A673 (cell line): ENCODE data around the gene RNF40. TPM values are rescaled to one million over a fixed set of nuclear protein-coding genes. Genes with fewer than 3 reads are reported as not detected.
"Not testable (repeated sequence)": the region's sequence is repeated elsewhere in the genome, so short reads cannot be mapped to it uniquely, and the experiment has no call there.

Source experiments
- BruUV-seq: library from RNA; stranded (reverse); fragments of 400-500 nt; replicated peaks from 2 replicates; lab custom pipeline; 2021; lab: Mats Ljungman, UMichigan
- CTCF ChIA-PET: fragments of 300-600 bp; sonication (Branson Sonifier 250); formaldehyde crosslinking; loops from one replicate; lab custom pipeline; 2022; ENCODE audit warnings: antibody characterized with exemption; lab: Charles Lee
- POLR2A ChIA-PET: fragments of 300-600 bp; sonication (Branson Sonifier 250); formaldehyde crosslinking; loops from one replicate; lab custom pipeline; 2022; ENCODE audit warnings: antibody characterized with exemption; ENCODE audit not compliant: low non-redundant PET; lab: Charles Lee
- DNase-seq: peaks from one replicate; pipeline ENCODE4 v3.0.0-alpha.2; 2015; ENCODE audit warnings: low spot score
- H3K27ac ChIP-seq: fragments of 200-600 bp; sonication (generic); 2 replicates; pipeline ENCODE4 v1.5.1; 2016; ENCODE audit warnings: mixed run types, low read depth, mild to moderate bottlenecking, mixed read lengths, antibody characterized with exemption, low read length; ENCODE audit not compliant: poor library complexity, severe bottlenecking
- H3K27me3 ChIP-seq: fragments of 200-600 bp; sonication (generic); replicated peaks from 2 replicates; pipeline ENCODE4 v1.6.1; 2017; ENCODE audit warnings: mixed run types, low read depth, mild to moderate bottlenecking, mixed read lengths, antibody characterized with exemption, low read length; ENCODE audit not compliant: insufficient read depth, poor library complexity
- H3K36me3 ChIP-seq: fragments of 200-600 bp; sonication (generic); 2 replicates; pipeline ENCODE4 v1.6.1; 2016; ENCODE audit warnings: mixed run types, mild to moderate bottlenecking, mixed read lengths, antibody characterized with exemption, low read length; ENCODE audit not compliant: insufficient read depth, poor library complexity, severe bottlenecking
- H3K4me1 ChIP-seq: fragments of 200-600 bp; sonication (generic); 2 replicates; pipeline ENCODE4 v1.6.1; 2017; ENCODE audit warnings: mixed run types, mild to moderate bottlenecking, mixed read lengths, antibody characterized with exemption, low read length; ENCODE audit not compliant: insufficient read depth, poor library complexity, severe bottlenecking
- H3K4me3 ChIP-seq: fragments of 200-600 bp; sonication (generic); 2 replicates; pipeline ENCODE4 v1.5.1; 2016; ENCODE audit warnings: low read depth, mixed run types, mild to moderate bottlenecking, mixed read lengths, low read length; ENCODE audit not compliant: poor library complexity, severe bottlenecking
- H3K9me3 ChIP-seq: fragments of 200-600 bp; sonication (generic); 2 replicates; pipeline ENCODE4 v1.6.1; 2016; ENCODE audit warnings: mixed run types, low read depth, mild to moderate bottlenecking, mixed read lengths, antibody characterized with exemption, low read length; ENCODE audit not compliant: poor library complexity, severe bottlenecking
- CTCF ChIP-seq: fragments of 300-800, 200-600 bp; sonication (generic); conservative IDR thresholded peaks from 2 replicates; pipeline ENCODE4 v1.5.1; 2017; ENCODE audit warnings: low read depth, mild to moderate bottlenecking, antibody characterized with exemption, low read length, moderate library complexity, mixed read lengths
- EZH2 ChIP-seq: fragments of 200-600 bp; sonication (generic); IDR thresholded peaks from 2 replicates; pipeline ENCODE4 v1.6.1; 2017; ENCODE audit warnings: borderline replicate concordance, low read depth, mild to moderate bottlenecking, mixed read lengths, antibody characterized with exemption, low read length; ENCODE audit not compliant: poor library complexity, severe bottlenecking
- intact Hi-C: fragments of 100-400 bp; cut with micrococcal nuclease; formaldehyde crosslinking; loops from one replicate; pipeline ENCODE4 v1.10.0; 2022; ENCODE audit not compliant: unreplicated experiment
- total RNA-seq: library from RNA; stranded (reverse); gene quantifications from 2 replicates; pipeline ENCODE4 v1.2.3, GENCODE V29; 2021

The RNF40 gene
- total RNA-seq, 1 experiment from 2014 or later = 132 TPM

GRCh38 chr16:30813821-30814189 lies 51.7 kb downstream of the RNF40 start:
- intact Hi-C loops = loop anchor here (2.0 kb wide), 1 partner anchor 61 kb away; no protein-coding TSS in a partner anchor
- CTCF ChIA-PET = interaction anchor here (1.2 to 1.9 kb wide), 3 partner anchors 9 to 304 kb away, joined by 3 to 19 read pairs (median 7); partner anchors contain the start of gene KAT8
- Histone ChIP-seq H3K9me3 (no peaks in the 10 kb centered on the region), H3K4me3 (peak overlapping the region; percentile 53), H3K36me3 (no peaks in the 10 kb centered on the region), H3K27me3 (no peaks in the 10 kb centered on the region), H3K27ac (peak overlapping the region; percentile 64), H3K4me1 (peaks cover 5% of the 10 kb centered on the region)
- BruUV-seq = no TSS peak
- TF ChIP-seq CTCF (no peak), EZH2 (no peak)
- POLR2A ChIA-PET = interaction anchor here (0.6 kb wide), 1 partner anchor 8 kb away, joined by 3 read pairs; no protein-coding TSS in a partner anchor
- DNase-seq = no peak

GRCh38 chr16:30816769-30817168 lies 54.6 kb downstream of the RNF40 start:
- no peak for DNase-seq
- H3K27ac ChIP-seq = no peak overlapping the region
- peaks cover 5% of the 10 kb centered on the region for H3K4me1 ChIP-seq
- H3K36me3 ChIP-seq = no peaks in the 10 kb centered on the region
- CTCF ChIA-PET = no interaction called here
- TF ChIP-seq EZH2 = no peak
- no peak for TF ChIP-seq CTCF
- no TSS peak for BruUV-seq
- intact Hi-C loops = no loop called here
- H3K9me3 ChIP-seq = no peaks in the 10 kb centered on the region
- H3K27me3 ChIP-seq = no peaks in the 10 kb centered on the region
- POLR2A ChIA-PET = no interaction called here
- H3K4me3 ChIP-seq = no peak overlapping the region

- no peak overlapping the region for H3K27ac ChIP-seq
- no peaks in the 10 kb centered on the region for H3K27me3 ChIP-seq
- TF ChIP-seq EZH2 = no peak
- TF ChIP-seq CTCF = no peak
- H3K4me1 ChIP-seq = no peaks in the 10 kb centered on the region
- ChIA-PET POLR2A (no interaction called here), CTCF (no interaction called here)
- H3K9me3 ChIP-seq = no peaks in the 10 kb centered on the region
- no peak for DNase-seq
- no TSS peak for BruUV-seq
- H3K36me3 ChIP-seq = no peaks in the 10 kb centered on the region
- no peak overlapping the region for H3K4me3 ChIP-seq
- intact Hi-C loops = no loop called here
Measured at GRCh38 chr16:30820952-30821421, 58.9 kb downstream of the RNF40 start.

- CTCF ChIA-PET, POLR2A ChIA-PET, H3K36me3 ChIP-seq, intact Hi-C loops, H3K27me3 ChIP-seq, H3K4me3 ChIP-seq, H3K27ac ChIP-seq, BruUV-seq, H3K9me3 ChIP-seq, DNase-seq, H3K4me1 ChIP-seq: not testable (repeated sequence)
Measured at GRCh38 chr16:30821441-30821840, 59.3 kb downstream of the RNF40 start.
